ENCODE data around the gene MOCS3. TPM values are rescaled to one million over a fixed set of nuclear protein-coding genes. Genes with fewer than 3 reads are reported as not detected.

The MOCS3 gene
- polyA plus RNA-seq, 3 donors, result 0.48 to 1.9 (median 1.9) TPM

GRCh38 chr20:51009303-51010042, 50.9 kb downstream of the MOCS3 start:
- H3K4me1 ChIP-seq (ENCODE audit: control insufficient read depth in 1 of 2, insufficient read depth in 2 of 2, low read length in 2 of 2), result no peaks in the 10 kb centered on the region
- Mint-ChIP-seq H3K27ac (no peak overlapping the region), H3K36me3 (no peaks in the 10 kb centered on the region), H3K9me3 (peaks cover 0 to 3% (median 0%) of the 10 kb centered on the region in 7 donors), H3K4me1 (no peaks in the 10 kb centered on the region), H3K4me3 (no peak overlapping the region), H3K27me3 (ENCODE audit: low read depth in 3 of 3) (peaks cover 7 to 20% (median 8%) of the 10 kb centered on the region in 3 donors)
- DNase-seq, result no peak
- 83% methylated on average over 57 of the region's 58 CpGs for WGBS (ENCODE audit: insufficient coverage)
- intact Hi-C loops (cut with micrococcal nuclease), result no loop called here
- no peak for TF ChIP-seq CTCF (IDR thresholded peaks at IDR 0.05)
- H3K9me3 ChIP-seq (replicated peaks in 1 of 2; ENCODE audit: control insufficient read depth in 1 of 2, insufficient read depth in 1 of 2, low read length in 2 of 2), result no peaks in the 10 kb centered on the region
- H3K4me2 ChIP-seq (replicated peaks; ENCODE audit: extremely low read depth, low read length, poor library complexity, severe bottlenecking), result no peak overlapping the region
- peaks cover 0 to 3% of the 10 kb centered on the region in 2 donors for H3K27me3 ChIP-seq (ENCODE audit: control insufficient read depth in 2 of 2, insufficient read depth in 2 of 2, low read length in 2 of 2)
- H3K36me3 ChIP-seq (replicated peaks in 1 of 2; ENCODE audit: control insufficient read depth in 1 of 2, insufficient read depth in 2 of 2, low read length in 2 of 2), result no peaks in the 10 kb centered on the region
- H3K4me3 ChIP-seq (replicated peaks in 1 of 3; ENCODE audit: low read depth in 2 of 3, low read length in 3 of 3), result no peak overlapping the region
- H3K79me2 ChIP-seq (ENCODE audit: insufficient read depth, low read length), result no peaks in the 10 kb centered on the region
- H3K9ac ChIP-seq (ENCODE audit: insufficient read depth, low read length, poor library complexity, severe bottlenecking), result no peak overlapping the region
- H4K20me1 ChIP-seq (ENCODE audit: insufficient read depth, low read length), result no peaks in the 10 kb centered on the region
- H3K27ac ChIP-seq (ENCODE audit: low read depth in 1 of 2, low read length in 2 of 2), result no peak overlapping the region
- no peak overlapping the region for H2AFZ ChIP-seq (ENCODE audit: insufficient read depth, low read depth, low read length, poor library complexity, severe bottlenecking)

GRCh38 chr20:51010043-51010365, 51.4 kb downstream of the MOCS3 start:
- H3K9me3 Mint-ChIP-seq, result peaks cover 0 to 3% (median 0%) of the 10 kb centered on the region in 7 donors
- Histone ChIP-seq H3K27ac (ENCODE audit: low read depth in 1 of 2, low read length in 2 of 2) (no peak overlapping the region), H3K79me2 (ENCODE audit: insufficient read depth, low read length) (no peaks in the 10 kb centered on the region), H3K4me2 (replicated peaks; ENCODE audit: extremely low read depth, low read length, poor library complexity, severe bottlenecking) (no peak overlapping the region), H3K9me3 (replicated peaks in 1 of 2; ENCODE audit: control insufficient read depth in 1 of 2, insufficient read depth in 1 of 2, low read length in 2 of 2) (no peaks in the 10 kb centered on the region), H4K20me1 (ENCODE audit: insufficient read depth, low read length) (no peaks in the 10 kb centered on the region), H3K9ac (ENCODE audit: insufficient read depth, low read length, poor library complexity, severe bottlenecking) (no peak overlapping the region), H2AFZ (ENCODE audit: insufficient read depth, low read depth, low read length, poor library complexity, severe bottlenecking) (no peak overlapping the region), H3K4me3 (replicated peaks in 1 of 3; ENCODE audit: low read depth in 2 of 3, low read length in 3 of 3) (no peak overlapping the region), H3K27me3 (ENCODE audit: control insufficient read depth in 2 of 2, insufficient read depth in 2 of 2, low read length in 2 of 2) (peaks cover 0 to 3% of the 10 kb centered on the region in 2 donors), H3K36me3 (replicated peaks in 1 of 2; ENCODE audit: control insufficient read depth in 1 of 2, insufficient read depth in 2 of 2, low read length in 2 of 2) (no peaks in the 10 kb centered on the region), H3K4me1 (ENCODE audit: control insufficient read depth in 1 of 2, insufficient read depth in 2 of 2, low read length in 2 of 2) (no peaks in the 10 kb centered on the region)
- WGBS (ENCODE audit: insufficient coverage), result 88% methylated on average over 27 of the region's 33 CpGs
- no peak overlapping the region for H3K4me3 Mint-ChIP-seq
- no peak for DNase-seq
- peaks cover 8 to 22% (median 8%) of the 10 kb centered on the region in 3 donors for H3K27me3 Mint-ChIP-seq (ENCODE audit: low read depth in 3 of 3)
- intact Hi-C loops (cut with micrococcal nuclease), result no loop called here
- no peaks in the 10 kb centered on the region for H3K4me1 Mint-ChIP-seq
- H3K36me3 Mint-ChIP-seq, result no peaks in the 10 kb centered on the region
- H3K27ac Mint-ChIP-seq, result no peak overlapping the region
- no peak for TF ChIP-seq CTCF (IDR thresholded peaks at IDR 0.05)
